LNCAP (cell line): ENCODE results near the gene CNDP1.

Source experiments
- TF ChIP-seq, protein P1 (sequence below): fragments of 450-650 bp; IDR thresholded peaks from 2 replicates; pipeline ENCODE4 v1.5.1; 2017; ENCODE audit warnings: mild to moderate bottlenecking

The CNDP1 gene

DNA sequence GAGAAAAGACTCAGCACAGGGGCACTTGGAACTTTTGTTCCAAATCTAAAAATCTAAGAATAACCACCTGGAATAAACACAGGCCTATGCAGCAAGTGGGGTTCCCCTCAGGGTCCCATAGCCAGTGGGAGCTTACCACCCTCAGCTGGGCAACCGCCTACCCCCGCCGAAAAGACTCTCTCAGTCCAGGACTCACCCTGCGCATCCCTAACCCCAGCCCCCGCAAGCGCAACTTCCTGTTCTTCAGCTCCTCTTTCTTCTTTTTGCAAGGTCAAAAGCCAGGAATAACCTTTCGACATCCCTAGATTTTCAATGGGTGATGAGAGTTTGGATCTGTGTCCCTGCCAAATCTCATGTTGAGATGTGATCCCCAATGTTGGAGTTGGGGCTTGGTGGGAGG is 13.6 kb downstream of the CNDP1 start:
- TF ChIP-seq, protein P1, sequence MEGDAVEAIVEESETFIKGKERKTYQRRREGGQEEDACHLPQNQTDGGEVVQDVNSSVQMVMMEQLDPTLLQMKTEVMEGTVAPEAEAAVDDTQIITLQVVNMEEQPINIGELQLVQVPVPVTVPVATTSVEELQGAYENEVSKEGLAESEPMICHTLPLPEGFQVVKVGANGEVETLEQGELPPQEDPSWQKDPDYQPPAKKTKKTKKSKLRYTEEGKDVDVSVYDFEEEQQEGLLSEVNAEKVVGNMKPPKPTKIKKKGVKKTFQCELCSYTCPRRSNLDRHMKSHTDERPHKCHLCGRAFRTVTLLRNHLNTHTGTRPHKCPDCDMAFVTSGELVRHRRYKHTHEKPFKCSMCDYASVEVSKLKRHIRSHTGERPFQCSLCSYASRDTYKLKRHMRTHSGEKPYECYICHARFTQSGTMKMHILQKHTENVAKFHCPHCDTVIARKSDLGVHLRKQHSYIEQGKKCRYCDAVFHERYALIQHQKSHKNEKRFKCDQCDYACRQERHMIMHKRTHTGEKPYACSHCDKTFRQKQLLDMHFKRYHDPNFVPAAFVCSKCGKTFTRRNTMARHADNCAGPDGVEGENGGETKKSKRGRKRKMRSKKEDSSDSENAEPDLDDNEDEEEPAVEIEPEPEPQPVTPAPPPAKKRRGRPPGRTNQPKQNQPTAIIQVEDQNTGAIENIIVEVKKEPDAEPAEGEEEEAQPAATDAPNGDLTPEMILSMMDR: no peak

DNA sequence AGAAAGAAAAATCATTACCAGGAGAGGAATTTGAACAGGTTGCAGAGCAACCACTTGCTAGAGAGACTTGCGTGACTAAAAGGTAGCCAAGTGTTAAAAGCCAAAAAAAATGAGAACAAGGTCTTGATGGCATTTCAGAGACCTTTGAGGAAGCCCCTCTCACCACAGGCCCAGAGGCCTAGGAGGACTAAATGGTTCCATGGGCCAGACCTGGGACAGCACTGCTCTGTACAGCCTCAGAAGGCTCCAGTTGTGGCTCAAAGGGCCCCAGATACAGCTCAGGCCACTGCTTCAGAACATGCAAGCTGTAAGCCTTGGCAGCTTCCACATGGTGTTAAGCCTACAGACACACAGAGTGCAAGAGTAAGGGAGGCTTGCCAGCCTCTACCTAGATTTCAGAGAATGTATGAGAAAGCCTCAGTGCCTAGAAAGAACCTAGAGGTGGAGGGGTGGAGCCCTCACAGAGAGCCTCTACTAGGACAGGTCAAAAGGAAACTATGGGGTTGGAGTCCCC is 15.3 kb downstream of the CNDP1 start:
- TF ChIP-seq, protein P1: no peak

DNA sequence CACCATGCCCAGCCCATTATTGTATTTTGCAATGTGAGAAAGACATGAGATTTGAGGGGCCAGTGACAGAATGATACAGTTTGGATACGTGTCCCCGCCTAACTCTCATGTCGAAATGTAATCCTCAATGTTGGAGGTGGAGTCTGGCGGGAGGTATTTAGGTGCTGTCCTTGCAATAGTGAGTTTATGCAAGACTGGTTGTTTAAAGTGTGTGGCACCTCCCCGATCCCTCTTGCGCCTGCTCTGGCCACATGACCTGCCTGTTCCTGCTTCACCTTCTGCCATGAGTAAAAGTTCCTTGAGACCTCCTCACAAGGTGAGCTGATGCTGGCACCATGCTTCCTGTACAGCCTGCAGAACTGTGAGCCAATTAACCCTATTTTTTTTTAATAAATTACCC is 16.6 kb downstream of the CNDP1 start:
- TF ChIP-seq, protein P1: no peak

DNA sequence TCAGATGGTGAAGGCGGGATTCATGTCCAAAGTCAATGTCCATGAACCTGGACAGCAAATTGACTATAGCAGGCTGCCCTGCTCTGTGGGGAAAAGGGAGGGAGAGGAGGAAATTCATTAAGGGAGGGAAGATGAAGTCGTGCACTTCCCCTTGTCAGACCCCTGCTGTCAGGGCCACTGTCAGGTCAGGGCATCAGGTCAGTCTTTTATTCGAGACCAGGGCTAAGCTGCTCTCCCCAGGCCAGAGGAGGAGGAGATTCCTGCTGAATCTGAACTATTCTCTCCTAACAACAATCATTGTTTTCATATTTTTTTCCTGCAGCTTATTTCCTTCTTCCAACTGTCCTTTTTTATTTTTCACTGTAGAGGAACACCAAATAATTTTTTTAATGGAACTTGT is 17.2 kb downstream of the CNDP1 start:
- TF ChIP-seq, protein P1: no peak

DNA sequence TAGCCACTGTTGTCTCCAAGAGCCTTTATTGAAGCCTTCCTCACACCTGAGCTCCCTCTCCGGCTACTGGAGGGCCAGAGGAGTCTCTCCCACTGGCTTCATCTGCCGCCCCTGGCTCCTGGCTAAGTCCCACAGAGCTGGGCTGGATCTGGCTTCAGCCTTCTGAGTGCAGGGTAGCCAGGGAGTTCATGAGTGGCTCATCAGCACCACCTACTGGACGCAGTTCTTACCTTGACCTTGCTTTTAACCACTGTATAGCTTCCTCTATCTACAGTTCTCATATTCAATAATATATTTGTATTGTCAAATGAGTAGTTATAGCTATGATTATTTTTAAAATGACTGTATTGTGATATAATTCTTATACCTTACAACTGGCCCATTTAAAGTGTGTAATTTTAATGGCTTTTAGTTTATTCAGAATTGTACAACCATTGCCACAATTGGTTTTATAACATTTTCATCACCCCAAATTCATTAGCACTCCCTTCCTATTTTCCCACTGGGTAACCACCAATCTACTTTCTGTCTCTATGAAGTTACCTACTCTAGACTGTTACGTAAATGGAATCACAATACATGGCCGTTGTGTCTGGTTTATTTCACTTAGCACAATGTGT is 17.7 kb downstream of the CNDP1 start:
- TF ChIP-seq, protein P1: peak; percentile 82

DNA sequence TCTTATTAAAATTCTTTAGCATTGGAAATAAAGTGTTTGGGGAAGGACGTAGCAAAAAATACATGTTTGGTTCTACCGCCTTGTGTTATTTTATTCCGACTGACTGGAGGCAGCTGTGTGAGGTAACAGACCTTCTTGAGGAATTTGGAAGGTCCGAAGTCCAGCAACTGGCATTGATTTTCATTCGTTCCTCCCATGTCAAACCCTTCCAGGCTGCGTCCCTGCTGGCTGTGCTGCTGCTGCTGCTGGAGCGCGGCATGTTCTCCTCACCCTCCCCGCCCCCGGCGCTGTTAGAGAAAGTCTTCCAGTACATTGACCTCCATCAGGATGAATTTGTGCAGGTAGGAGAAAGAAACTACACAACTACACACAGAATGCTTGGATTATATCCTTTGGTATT is 21.8 kb downstream of the CNDP1 start:
- TF ChIP-seq, protein P1: no peak

DNA sequence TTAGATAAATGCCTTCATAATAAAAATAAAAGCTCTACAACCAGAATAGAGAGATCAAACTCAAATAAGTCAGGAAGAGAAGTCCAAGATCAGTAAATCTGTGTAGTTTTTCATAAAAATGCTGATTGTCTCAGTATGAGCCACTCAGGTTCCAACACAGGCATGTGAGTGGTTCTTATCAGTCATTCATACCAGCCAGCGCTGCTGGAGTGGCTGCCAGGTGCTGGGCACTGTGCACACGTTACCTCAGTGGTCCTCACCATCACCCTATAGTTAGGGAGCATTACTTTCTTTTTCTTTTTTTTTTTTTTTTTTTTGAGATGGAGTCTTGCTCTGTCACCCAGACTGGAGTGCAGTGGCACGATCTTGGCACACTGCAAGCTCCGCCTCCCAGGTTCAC is 23.8 kb downstream of the CNDP1 start:
- TF ChIP-seq, protein P1: no peak
